Activated B cell treated with CpG ODN at 0.5 μM for 24 hours (primary cell): Measurements from ENCODE around the gene NETO2. TPM values are rescaled to one million over a fixed set of nuclear protein-coding genes. Genes with fewer than 3 reads are reported as not detected.
"Not testable (repeated sequence)": the region's sequence is repeated elsewhere in the genome, so short reads cannot be mapped to it uniquely, and the experiment has no call there.

Experiments used
- ATAC-seq: fragments of 200-7000 bp; cut with Tn5 transposase; one replicate; pipeline ENCODE4 v1.10.0; 2021; ENCODE audit warnings: low read depth, mild to moderate bottlenecking, moderate library complexity
- CTCF ChIA-PET: fragments of 350-600 bp; sonication (Branson Sonifier 250); formaldehyde crosslinking; loops from one replicate; lab custom pipeline; 2021; ENCODE audit warnings: antibody characterized with exemption; lab: Charles Lee
- POLR2A ChIA-PET: fragments of 350-600 bp; sonication (Branson Sonifier 250); formaldehyde crosslinking; loops from one replicate; lab custom pipeline; 2021; ENCODE audit warnings: antibody characterized with exemption; lab: Charles Lee
- DNase-seq: peaks from one replicate; pipeline ENCODE4 v3.0.0; 2022
- H3K27ac Mint-ChIP-seq: one replicate; pipeline ENCODE4 v1.8.0; 2020; ENCODE audit warnings: mixed read lengths
- H3K27me3 Mint-ChIP-seq: one replicate; pipeline ENCODE4 v1.8.0; 2021; ENCODE audit warnings: mixed read lengths
- H3K36me3 Mint-ChIP-seq: one replicate; pipeline ENCODE4 v1.8.0; 2021; ENCODE audit warnings: low read depth, mixed read lengths
- H3K4me1 Mint-ChIP-seq: one replicate; pipeline ENCODE4 v1.8.0; 2021; ENCODE audit warnings: mixed read lengths
- H3K4me3 Mint-ChIP-seq: one replicate; pipeline ENCODE4 v1.8.0; 2020; ENCODE audit warnings: mild to moderate bottlenecking, mixed read lengths
- H3K9me3 Mint-ChIP-seq: one replicate; pipeline ENCODE4 v1.8.0; 2020; ENCODE audit warnings: mixed read lengths
- CTCF ChIP-seq: fragments of 200-600 bp; IDR thresholded peaks from one replicate; pipeline ENCODE4 v1.8.0; 2022; ENCODE audit warnings: antibody characterized with exemption, mild to moderate bottlenecking
- intact Hi-C: fragments of 100-400 bp; cut with micrococcal nuclease; formaldehyde crosslinking; loops from one replicate; pipeline ENCODE4 v1.15.1; 2024
- total RNA-seq: library from RNA; stranded (reverse); gene quantifications from 2 replicates; pipeline ENCODE4 v1.2.3, GENCODE V29; 2022

The NETO2 gene
- total RNA-seq, 1 donor from 2014 or later: 8.8 TPM

- H3K36me3 Mint-ChIP-seq: peaks cover 19% of the 10 kb centered on the region
- intact Hi-C loops: loop anchor here (5.0 kb wide), 1 partner anchor 126 kb away; no protein-coding TSS in a partner anchor
- H3K27ac Mint-ChIP-seq: no peak overlapping the region
- H3K27me3 Mint-ChIP-seq: no peaks in the 10 kb centered on the region
- ATAC-seq: no peak
- POLR2A ChIA-PET: no interaction called here
- CTCF ChIA-PET: interaction anchor here (1.2 kb wide), 1 partner anchor 21 kb away, joined by 4 read pairs; no protein-coding TSS in a partner anchor
- DNase-seq: no peak
- no peaks in the 10 kb centered on the region for H3K9me3 Mint-ChIP-seq
- no peaks in the 10 kb centered on the region for H3K4me1 Mint-ChIP-seq
- H3K4me3 Mint-ChIP-seq: no peak overlapping the region
- TF ChIP-seq CTCF: no peak
Measured at GRCh38 chr16:47162670-47163420, 19.1 kb upstream of the NETO2 start.

GRCh38 chr16:47161464-47161863 is 17.7 kb upstream of the NETO2 start:
- Mint-ChIP-seq H3K27me3 (no peaks in the 10 kb centered on the region), H3K27ac (no peak overlapping the region), H3K4me1 (no peaks in the 10 kb centered on the region), H3K4me3 (no peak overlapping the region), H3K36me3 (peaks cover 29% of the 10 kb centered on the region), H3K9me3 (no peaks in the 10 kb centered on the region)
- ATAC-seq (no peak), DNase-seq (no peak)
- no peak for TF ChIP-seq CTCF
- ChIA-PET CTCF (interaction anchor here (0.9 kb wide), 1 partner anchor 20 kb away, joined by 3 read pairs; no protein-coding TSS in a partner anchor), POLR2A (no interaction called here)
- intact Hi-C loops: loop anchor here (5.0 kb wide), 1 partner anchor 124 kb away; no protein-coding TSS in a partner anchor

- POLR2A ChIA-PET: no interaction called here
- ATAC-seq (no peak), DNase-seq (no peak)
- intact Hi-C loops: loop anchor here (5.0 kb wide), 1 partner anchor 123 kb away; no protein-coding TSS in a partner anchor
- Mint-ChIP-seq H3K4me3 (no peak overlapping the region), H3K9me3 (no peaks in the 10 kb centered on the region), H3K27me3 (no peaks in the 10 kb centered on the region), H3K27ac (no peak overlapping the region), H3K4me1 (no peaks in the 10 kb centered on the region), H3K36me3 (peaks cover 35% of the 10 kb centered on the region)
- CTCF ChIA-PET: interaction anchor here (0.9 kb wide), 1 partner anchor 19 kb away, joined by 3 read pairs; no protein-coding TSS in a partner anchor
- TF ChIP-seq CTCF: no peak
Measured at GRCh38 chr16:47160422-47160821, 16.7 kb upstream of the NETO2 start.

- H3K27ac Mint-ChIP-seq: no peak overlapping the region
- no peak for TF ChIP-seq CTCF
- no peaks in the 10 kb centered on the region for H3K4me1 Mint-ChIP-seq
- no peaks in the 10 kb centered on the region for H3K27me3 Mint-ChIP-seq
- CTCF ChIA-PET: interaction anchor here (1.4 kb wide), 1 partner anchor 15 kb away, joined by 5 read pairs; the partner anchor contains the start of gene NETO2
- no peak overlapping the region for H3K4me3 Mint-ChIP-seq
- DNase-seq: no peak
- H3K9me3 Mint-ChIP-seq: no peaks in the 10 kb centered on the region
- no peak for ATAC-seq
- intact Hi-C loops: no loop called here
- POLR2A ChIA-PET: no interaction called here
- H3K36me3 Mint-ChIP-seq: peaks cover 40% of the 10 kb centered on the region
Measured at GRCh38 chr16:47158992-47159391, 15.2 kb upstream of the NETO2 start.

GRCh38 chr16:47156680-47157215 is 13.0 kb upstream of the NETO2 start:
- intact Hi-C loops: no loop called here
- H3K27me3 Mint-ChIP-seq: no peaks in the 10 kb centered on the region
- H3K36me3 Mint-ChIP-seq: peaks cover 61% of the 10 kb centered on the region
- H3K27ac Mint-ChIP-seq: no peak overlapping the region
- CTCF ChIA-PET: interaction anchor here (0.7 kb wide), 1 partner anchor 15 kb away, joined by 3 read pairs; no protein-coding TSS in a partner anchor
- POLR2A ChIA-PET: no interaction called here
- no peaks in the 10 kb centered on the region for H3K4me1 Mint-ChIP-seq
- ATAC-seq (no peak), DNase-seq (no peak)
- no peak for TF ChIP-seq CTCF
- H3K4me3 Mint-ChIP-seq: no peak overlapping the region
- H3K9me3 Mint-ChIP-seq: peaks cover 7% of the 10 kb centered on the region

- H3K27ac Mint-ChIP-seq, H3K27me3 Mint-ChIP-seq, H3K4me1 Mint-ChIP-seq, CTCF ChIA-PET, H3K4me3 Mint-ChIP-seq, H3K9me3 Mint-ChIP-seq, POLR2A ChIA-PET, DNase-seq, intact Hi-C loops, ATAC-seq: not testable (repeated sequence)
- peaks cover 44% of the 10 kb centered on the region for H3K36me3 Mint-ChIP-seq
Measured at GRCh38 chr16:47152501-47152900, 8.8 kb upstream of the NETO2 start.
